ENCODE measurements around the gene UBE2B.

- TF ChIP-seq, protein P1, sequence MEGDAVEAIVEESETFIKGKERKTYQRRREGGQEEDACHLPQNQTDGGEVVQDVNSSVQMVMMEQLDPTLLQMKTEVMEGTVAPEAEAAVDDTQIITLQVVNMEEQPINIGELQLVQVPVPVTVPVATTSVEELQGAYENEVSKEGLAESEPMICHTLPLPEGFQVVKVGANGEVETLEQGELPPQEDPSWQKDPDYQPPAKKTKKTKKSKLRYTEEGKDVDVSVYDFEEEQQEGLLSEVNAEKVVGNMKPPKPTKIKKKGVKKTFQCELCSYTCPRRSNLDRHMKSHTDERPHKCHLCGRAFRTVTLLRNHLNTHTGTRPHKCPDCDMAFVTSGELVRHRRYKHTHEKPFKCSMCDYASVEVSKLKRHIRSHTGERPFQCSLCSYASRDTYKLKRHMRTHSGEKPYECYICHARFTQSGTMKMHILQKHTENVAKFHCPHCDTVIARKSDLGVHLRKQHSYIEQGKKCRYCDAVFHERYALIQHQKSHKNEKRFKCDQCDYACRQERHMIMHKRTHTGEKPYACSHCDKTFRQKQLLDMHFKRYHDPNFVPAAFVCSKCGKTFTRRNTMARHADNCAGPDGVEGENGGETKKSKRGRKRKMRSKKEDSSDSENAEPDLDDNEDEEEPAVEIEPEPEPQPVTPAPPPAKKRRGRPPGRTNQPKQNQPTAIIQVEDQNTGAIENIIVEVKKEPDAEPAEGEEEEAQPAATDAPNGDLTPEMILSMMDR (IDR thresholded peaks at IDR 0.05), result no peak
- TF ChIP-seq POLR2A (IDR thresholded peaks at IDR 0.05), result no peak
Measured at GRCh38 chr5:134406390-134406789, 35.0 kb downstream of the UBE2B start.
